A549 (cell line): ENCODE results near the gene COL17A1.

Experiments used
- CTCF ChIP-seq: fragments of >200 bp; sonication (Bioruptor Twin); formaldehyde crosslinking; IDR thresholded peaks from 3 replicates; pipeline ENCODE4 v1.5.1; 2016
- EHF ChIP-seq: fragments of 250-450 bp; sonication (Bioruptor Pico); IDR thresholded peaks from 2 replicates; pipeline ENCODE4 v1.5.0; 2020; ENCODE audit warnings: mild to moderate bottlenecking
- MAX ChIP-seq: IDR thresholded peaks from 2 replicates; pipeline ENCODE4 v1.6.1; 2012
- RAD21 ChIP-seq, 2 experiments: fragments of >200 bp in 1 of 2; sonication (Bioruptor Twin) in 1 of 2; formaldehyde crosslinking in 1 of 2; IDR thresholded peaks in 1 of 2; conservative IDR thresholded peaks in 1 of 2; 2 replicates in 1 of 2; 3 replicates in 1 of 2; pipeline ENCODE4 v1.6.1; 2012 to 2018; ENCODE audit warnings: inconsistent platforms in 1 of 2
- RFX5 ChIP-seq: fragments of 450-650 bp; IDR thresholded peaks from 2 replicates; pipeline ENCODE4 v1.7.1; 2014; ENCODE audit warnings: antibody characterized with exemption, mild to moderate bottlenecking, moderate library complexity
- ZFP36 ChIP-seq: fragments of 450-650 bp; IDR thresholded peaks from 2 replicates; pipeline ENCODE4 v1.6.1; 2014; ENCODE audit warnings: borderline replicate concordance; ENCODE audit not compliant: partially characterized antibody

GRCh38 chr10:104090611-104091010 is 4.9 kb upstream of the COL17A1 start:
- TF ChIP-seq RAD21 (conservative IDR thresholded peaks at IDR 0.05 in 1 of 2, IDR thresholded peaks at IDR 0.05 in 1 of 2): no peak
- no peak for TF ChIP-seq RFX5
- TF ChIP-seq CTCF: no peak
- TF ChIP-seq EHF (CRISPR knock-in tag): no peak
- no peak for TF ChIP-seq ZFP36
- no peak for TF ChIP-seq MAX
